Measurements from ENCODE around the gene TERC. TPM values are rescaled to one million over a fixed set of nuclear protein-coding genes. Genes with fewer than 3 reads are reported as not detected.

The TERC gene
- polyA plus RNA-seq, 1 donor (not counting 4 experiments of a cell fraction or from before 2014, with no cell fraction given): 0.69 TPM

GRCh38 chr3:169769287-169770181, 4.7 kb upstream of the TERC start, which contains the start of gene ACTRT3:
ACTRT3 (minus strand) TSS chr3:169769561; CDS start chr3:169769520, 41 bp downstream.
- peak in 2 of 3 experiments; percentile 24 to 26 for TF ChIP-seq CTCF (optimal IDR thresholded peaks at IDR 0.05 in 1 of 3, IDR thresholded peaks at IDR 0.05 in 1 of 3, conservative IDR thresholded peaks at IDR 0.05 in 1 of 3; ENCODE audit: extremely low read depth in 1 of 3, insufficient read depth in 2 of 3, low read length in 3 of 3)
- no peak for TF ChIP-seq EZH2 (IDR thresholded peaks at IDR 0.05; ENCODE audit: low read length)
- Histone ChIP-seq H3K9ac (ENCODE audit: control insufficient read depth, extremely low read depth, insufficient read depth, low read length) (peak within 1 kb of the TSS; percentile 72), H3K79me2 (ENCODE audit: control insufficient read depth, insufficient read depth, low read length) (peaks cover 13% of the 10 kb centered on the region), H2AFZ (ENCODE audit: control insufficient read depth, low read length) (peak within 1 kb of the TSS; percentile 62), H3K4me3 (ENCODE audit: control insufficient read depth in 2 of 3, extremely low read depth in 1 of 3, insufficient read depth in 2 of 3, low read depth in 1 of 3, low read length in 3 of 3) (peak within 1 kb of the TSS; percentile 64 to 76 (median 65)), H3K4me2 (ENCODE audit: control insufficient read depth, extremely low read depth, insufficient read depth, low read depth, low read length) (peak within 1 kb of the TSS; percentile 57), H3K9me1 (ENCODE audit: control insufficient read depth, extremely low read depth, insufficient read depth, low read length) (no peaks in the 10 kb centered on the region), H3K36me3 (ENCODE audit: control insufficient read depth in 2 of 2, extremely low read depth in 1 of 2, insufficient read depth in 2 of 2, low read length in 2 of 2) (no peaks in the 10 kb centered on the region), H4K20me1 (ENCODE audit: control insufficient read depth, extremely low read depth, insufficient read depth, low read length) (no peaks in the 10 kb centered on the region), H3K27me3 (ENCODE audit: control insufficient read depth, extremely low read depth, insufficient read depth, low read length) (no peaks in the 10 kb centered on the region), H3K9me3 (ENCODE audit: control insufficient read depth, low read depth, low read length) (no peaks in the 10 kb centered on the region), H3K4me1 (ENCODE audit: control insufficient read depth, extremely low read depth, insufficient read depth, low read length) (peaks cover 6% of the 10 kb centered on the region), H3K27ac (ENCODE audit: control insufficient read depth, insufficient read depth, low read length) (peak within 1 kb of the TSS; percentile 58)
- dilution Hi-C loops (cut with MboI; ENCODE audit: extremely low pct_ligation_motif_present, low sequenced_read_pairs): no loop called here
- FAIRE-seq (no peak), DNase-seq (ENCODE audit: low read depth, low spot score) (no peak)

DNA sequence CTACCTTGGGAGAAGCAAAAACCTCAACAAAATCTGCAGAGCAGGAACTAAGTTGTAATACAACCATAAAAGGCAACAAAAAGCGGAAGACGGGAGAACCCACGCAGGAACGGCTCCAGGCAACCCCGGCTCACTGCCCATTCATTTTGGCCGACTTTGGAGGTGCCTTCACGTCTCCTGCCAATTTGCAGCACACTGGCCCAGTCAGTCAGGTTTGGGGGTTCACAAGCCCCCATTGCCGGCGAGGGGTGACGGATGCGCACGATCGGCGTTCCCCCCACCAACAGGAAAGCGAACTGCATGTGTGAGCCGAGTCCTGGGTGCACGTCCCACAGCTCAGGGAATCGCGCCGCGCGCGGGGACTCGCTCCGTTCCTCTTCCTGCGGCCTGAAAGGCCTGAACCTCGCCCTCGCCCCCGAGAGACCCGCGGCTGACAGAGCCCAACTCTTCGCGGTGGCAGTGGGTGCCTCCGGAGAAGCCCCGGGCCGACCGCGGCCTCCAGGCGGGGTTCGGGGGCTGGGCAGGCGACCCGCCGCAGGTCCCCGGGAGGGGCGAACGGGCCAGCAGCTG, 463 bp downstream of the TERC start:
- H3K9me1 ChIP-seq (ENCODE audit: control insufficient read depth, extremely low read depth, insufficient read depth, low read length): no peaks in the 10 kb centered on the region
- no peaks in the 10 kb centered on the region for H3K27me3 ChIP-seq (ENCODE audit: control insufficient read depth, extremely low read depth, insufficient read depth, low read length)
- H3K9ac ChIP-seq (ENCODE audit: control insufficient read depth, extremely low read depth, insufficient read depth, low read length): peak overlapping the region; percentile 95
- H3K36me3 ChIP-seq (ENCODE audit: control insufficient read depth in 2 of 2, extremely low read depth in 1 of 2, insufficient read depth in 2 of 2, low read length in 2 of 2): no peaks in the 10 kb centered on the region
- no peak for DNase-seq (ENCODE audit: low read depth, low spot score)
- peak overlapping the region; percentile 81 for H2AFZ ChIP-seq (ENCODE audit: control insufficient read depth, low read length)
- H3K79me2 ChIP-seq (ENCODE audit: control insufficient read depth, insufficient read depth, low read length): no peaks in the 10 kb centered on the region
- H3K27ac ChIP-seq (ENCODE audit: control insufficient read depth, insufficient read depth, low read length): peak overlapping the region; percentile 87
- dilution Hi-C loops (cut with MboI; ENCODE audit: extremely low pct_ligation_motif_present, low sequenced_read_pairs): no loop called here
- peaks cover 2% of the 10 kb centered on the region for H3K9me3 ChIP-seq (ENCODE audit: control insufficient read depth, low read depth, low read length)
- H4K20me1 ChIP-seq (ENCODE audit: control insufficient read depth, extremely low read depth, insufficient read depth, low read length): no peaks in the 10 kb centered on the region
- TF ChIP-seq CTCF (optimal IDR thresholded peaks at IDR 0.05 in 1 of 3, IDR thresholded peaks at IDR 0.05 in 1 of 3, conservative IDR thresholded peaks at IDR 0.05 in 1 of 3; ENCODE audit: extremely low read depth in 1 of 3, insufficient read depth in 2 of 3, low read length in 3 of 3) (no peak), EZH2 (IDR thresholded peaks at IDR 0.05; ENCODE audit: low read length) (no peak)
- peak overlapping the region; percentile 74 to 89 (median 82) for H3K4me3 ChIP-seq (ENCODE audit: control insufficient read depth in 2 of 3, extremely low read depth in 1 of 3, insufficient read depth in 2 of 3, low read depth in 1 of 3, low read length in 3 of 3)
- peaks cover 8% of the 10 kb centered on the region for H3K4me1 ChIP-seq (ENCODE audit: control insufficient read depth, extremely low read depth, insufficient read depth, low read length)
- H3K4me2 ChIP-seq (ENCODE audit: control insufficient read depth, extremely low read depth, insufficient read depth, low read depth, low read length): peak overlapping the region; percentile 95
- no peak for FAIRE-seq
